ENCODE results near the gene MRPL30. TPM values are rescaled to one million over a fixed set of nuclear protein-coding genes. Genes with fewer than 3 reads are reported as not detected.
"Not testable (repeated sequence)": the region's sequence is repeated elsewhere in the genome, so short reads cannot be mapped to it uniquely, and the experiment has no call there.

MRPL30 gene
- 10 to 100 TPM; 46.5 to 53.0 (median 50.4) TPM for polyA plus RNA-seq (ENCODE audit: insufficient read length in 3 of 3)
- long read RNA-seq, donor 1, transcript MRPL30-201 (6 exons, 2,605 nt), result major isoform, 13 of 16 reads
- long read RNA-seq, donor 1, partial matches to known transcripts, result 0 of 16 reads
- long read RNA-seq, donor 1, other reads (novel, unspliced or antisense), result 0 of 16 reads
- long read RNA-seq, donor 2, transcript MRPL30-201 (6 exons, 2,605 nt), result major isoform, 13 of 15 reads
- long read RNA-seq, donor 2, partial matches to known transcripts, result 0 of 15 reads
- long read RNA-seq, donor 2, other reads (novel, unspliced or antisense), result 0 of 15 reads
- long read RNA-seq, donor 3, transcript MRPL30-202 (4 exons, 562 nt), result minor isoform, 5 of 33 reads
- long read RNA-seq, donor 3, transcript MRPL30-201 (6 exons, 2,605 nt), result major isoform, 27 of 33 reads
- long read RNA-seq, donor 3, partial matches to known transcripts, result 0 of 33 reads
- long read RNA-seq, donor 3, other reads (novel, unspliced or antisense), result 0 of 33 reads
- long read RNA-seq, donor 4, transcript MRPL30-201 (6 exons, 2,605 nt), result major isoform, 15 of 23 reads
- long read RNA-seq, donor 4, partial matches to known transcripts, result 6 of 23 reads
- long read RNA-seq, donor 4, other reads (novel, unspliced or antisense), result 0 of 23 reads
- long read RNA-seq, donor 5, result 0 reads
- long read RNA-seq, donor 6, transcript MRPL30-201 (6 exons, 2,605 nt), result major isoform, 17 of 21 reads
- long read RNA-seq, donor 6, partial matches to known transcripts, result 0 of 21 reads
- long read RNA-seq, donor 6, other reads (novel, unspliced or antisense), result 0 of 21 reads
- long read RNA-seq, donor 7, transcript MRPL30-201 (6 exons, 2,605 nt), result major isoform, 24 of 26 reads
- long read RNA-seq, donor 7, partial matches to known transcripts, result 0 of 26 reads
- long read RNA-seq, donor 7, other reads (novel, unspliced or antisense), result 0 of 26 reads
- long read RNA-seq, donor 8, transcript MRPL30-202 (4 exons, 562 nt), result minor isoform, 5 of 46 reads
- long read RNA-seq, donor 8, transcript MRPL30-201 (6 exons, 2,605 nt), result major isoform, 35 of 46 reads
- long read RNA-seq, donor 8, partial matches to known transcripts, result 6 of 46 reads
- long read RNA-seq, donor 8, other reads (novel, unspliced or antisense), result 0 of 46 reads
- long read RNA-seq, donor 9, transcript MRPL30-201 (6 exons, 2,605 nt), result major isoform, 23 of 23 reads
- long read RNA-seq, donor 9, partial matches to known transcripts, result 0 of 23 reads
- long read RNA-seq, donor 9, other reads (novel, unspliced or antisense), result 0 of 23 reads
- long read RNA-seq, donor 10, transcript MRPL30-201 (6 exons, 2,605 nt), result major isoform, 19 of 31 reads
- long read RNA-seq, donor 10, transcript MRPL30-202 (4 exons, 562 nt), result minor isoform, 7 of 31 reads
- long read RNA-seq, donor 10, partial matches to known transcripts, result 5 of 31 reads
- long read RNA-seq, donor 10, other reads (novel, unspliced or antisense), result 0 of 31 reads
- long read RNA-seq, donor 11, transcript MRPL30-201 (6 exons, 2,605 nt), result major isoform, 9 of 10 reads
- long read RNA-seq, donor 11, partial matches to known transcripts, result 0 of 10 reads
- long read RNA-seq, donor 11, other reads (novel, unspliced or antisense), result 0 of 10 reads
- long read RNA-seq, donor 12, partial matches to known transcripts, result 0 of 5 reads
- long read RNA-seq, donor 12, other reads (novel, unspliced or antisense), result 0 of 5 reads
- long read RNA-seq, donor 13, transcript MRPL30-201 (6 exons, 2,605 nt), result major isoform, 26 of 29 reads
- long read RNA-seq, donor 13, partial matches to known transcripts, result 0 of 29 reads
- long read RNA-seq, donor 13, other reads (novel, unspliced or antisense), result 0 of 29 reads
- long read RNA-seq, donor 14, transcript MRPL30-201 (6 exons, 2,605 nt), result major isoform, 11 of 12 reads
- long read RNA-seq, donor 14, partial matches to known transcripts, result 0 of 12 reads
- long read RNA-seq, donor 14, other reads (novel, unspliced or antisense), result 0 of 12 reads
- long read RNA-seq, donor 15, transcript MRPL30-201 (6 exons, 2,605 nt), result major isoform, 7 of 7 reads
- long read RNA-seq, donor 15, partial matches to known transcripts, result 0 of 7 reads
- long read RNA-seq, donor 15, other reads (novel, unspliced or antisense), result 0 of 7 reads
- long read RNA-seq, donor 16, transcript MRPL30-201 (6 exons, 2,605 nt), result major isoform, 42 of 44 reads
- long read RNA-seq, donor 16, partial matches to known transcripts, result 0 of 44 reads
- long read RNA-seq, donor 16, other reads (novel, unspliced or antisense), result 0 of 44 reads

- peak; percentile 87 to 96 (median 93) for DNase-seq (ENCODE audit: extremely low read depth in 1 of 11, low read depth in 9 of 11, low spot score in 4 of 11)
Measured at GRCh38 chr2:99180755-99181623, at the start of gene MRPL30, which contains the start of gene MITD1. MRPL30 (plus strand) TSS chr2:99181184; CDS start chr2:99186204, 5,020 bp downstream. MITD1 (minus strand) TSS chr2:99181058; CDS start chr2:99180981, 77 bp downstream.

GRCh38 chr2:99135044-99135556 is 45.9 kb upstream of the MRPL30 start:
- DNase-seq (ENCODE audit: extremely low read depth in 1 of 11, low read depth in 9 of 11, low spot score in 4 of 11), result not testable (repeated sequence)

GRCh38 chr2:99139003-99139402 is 42.0 kb upstream of the MRPL30 start:
- no peak for DNase-seq (ENCODE audit: extremely low read depth in 1 of 11, low read depth in 9 of 11, low spot score in 4 of 11)

GRCh38 chr2:99140056-99140859 is 40.7 kb upstream of the MRPL30 start:
- peak in 5 of 11 donors; percentile 19 to 56 (median 44) for DNase-seq (ENCODE audit: extremely low read depth in 1 of 11, low read depth in 9 of 11, low spot score in 4 of 11)

- DNase-seq (ENCODE audit: extremely low read depth in 1 of 11, low read depth in 9 of 11, low spot score in 4 of 11), result peak in 1 of 11 donors; percentile 38
Measured at GRCh38 chr2:99140860-99141109, 40.2 kb upstream of the MRPL30 start.

- DNase-seq (ENCODE audit: extremely low read depth in 1 of 11, low read depth in 9 of 11, low spot score in 4 of 11), result peak; percentile 83 to 93 (median 90)
Measured at GRCh38 chr2:99141110-99142108, 39.6 kb upstream of the MRPL30 start, which contains the start of gene C2orf15. C2orf15 (plus strand) TSS chr2:99141707; CDS start chr2:99150559, 8,852 bp downstream.

GRCh38 chr2:99150706-99151105 is 30.3 kb upstream of the MRPL30 start:
- DNase-seq (ENCODE audit: extremely low read depth in 1 of 11, low read depth in 9 of 11, low spot score in 4 of 11), result no peak

- peak in 3 of 11 donors; percentile 31 to 50 (median 40) for DNase-seq (ENCODE audit: extremely low read depth in 1 of 11, low read depth in 9 of 11, low spot score in 4 of 11)
Measured at GRCh38 chr2:99152199-99152895, 28.6 kb upstream of the MRPL30 start.

GRCh38 chr2:99153921-99154604 is 26.9 kb upstream of the MRPL30 start:
- DNase-seq (ENCODE audit: extremely low read depth in 1 of 11, low read depth in 9 of 11, low spot score in 4 of 11), result no peak

- DNase-seq (ENCODE audit: extremely low read depth in 1 of 11, low read depth in 9 of 11, low spot score in 4 of 11), result peak; percentile 80 to 92 (median 90)
Measured at GRCh38 chr2:99154643-99155536, 26.1 kb upstream of the MRPL30 start, which contains the start of the genes LIPT1 and TSGA10. LIPT1 (plus strand) TSS chr2:99154967; CDS start chr2:99161958, 6,991 bp downstream. TSGA10 (minus strand) TSS chr2:99154942; CDS start chr2:99109439, 45,503 bp downstream.

- DNase-seq (ENCODE audit: extremely low read depth in 1 of 11, low read depth in 9 of 11, low spot score in 4 of 11), result no peak
Measured at GRCh38 chr2:99156891-99157290, 24.1 kb upstream of the MRPL30 start.

GRCh38 chr2:99158599-99158998 is 22.4 kb upstream of the MRPL30 start:
- no peak for DNase-seq (ENCODE audit: extremely low read depth in 1 of 11, low read depth in 9 of 11, low spot score in 4 of 11)
